ENCODE measurements around the gene PLCB1.
"Not testable (repeated sequence)": the region's sequence is repeated elsewhere in the genome, so short reads cannot be mapped to it uniquely, and the experiment has no call there.

Gene PLCB1

DNA sequence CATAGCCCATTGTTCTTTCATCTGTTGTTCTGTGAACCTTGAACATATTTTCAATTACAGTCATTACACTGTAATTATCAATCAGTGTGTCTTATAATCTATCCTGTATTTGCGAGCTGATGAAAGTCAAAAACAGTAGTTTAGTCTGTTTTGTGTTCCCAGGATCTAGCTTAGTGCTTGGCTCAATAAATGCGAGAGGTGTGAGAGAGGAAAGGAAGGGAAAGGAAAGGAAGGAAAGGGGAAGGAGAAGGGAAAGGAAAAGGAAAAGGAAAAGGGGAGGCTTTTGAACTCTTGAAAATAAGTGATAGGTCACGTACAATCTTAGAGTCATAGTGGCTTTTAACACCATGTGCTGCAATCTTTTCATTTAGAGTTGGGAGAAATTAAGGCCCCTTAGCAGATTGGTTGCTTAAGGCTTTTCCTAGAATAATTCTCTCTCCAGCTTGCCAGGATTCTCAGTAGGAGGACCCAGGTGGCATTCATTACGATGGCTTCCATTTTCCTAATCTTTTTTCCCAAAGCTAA is 503.0 kb downstream of the PLCB1 start:
- H3K27me3 Mint-ChIP-seq = no peaks in the 10 kb centered on the region
- H3K9me3 Mint-ChIP-seq = peaks cover 4% of the 10 kb centered on the region
- no peaks in the 10 kb centered on the region for H3K36me3 Mint-ChIP-seq (ENCODE audit: low read depth)
- no peaks in the 10 kb centered on the region for H3K4me1 Mint-ChIP-seq (ENCODE audit: low read depth)
- no peak overlapping the region for H3K4me3 Mint-ChIP-seq
- no peak overlapping the region for H3K27ac Mint-ChIP-seq

DNA sequence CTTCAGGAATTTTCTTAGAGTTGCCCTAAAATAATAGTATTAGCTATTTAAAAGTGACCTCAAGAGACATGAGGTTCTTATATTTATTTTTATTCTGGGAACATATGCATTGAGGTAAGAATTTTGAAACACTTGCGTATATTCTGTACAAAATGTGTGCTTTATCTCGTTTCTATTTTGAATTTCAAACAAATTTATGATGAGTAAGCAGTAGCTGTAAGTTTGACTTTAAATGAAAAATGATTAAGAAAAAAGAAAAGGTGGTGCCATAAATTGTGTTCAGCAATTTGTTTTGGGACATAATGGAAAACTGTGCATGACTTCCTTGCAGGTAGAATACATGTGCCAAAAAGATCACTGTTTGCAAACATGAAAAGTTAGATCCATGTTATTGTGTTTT is 503.8 kb downstream of the PLCB1 start:
- no peaks in the 10 kb centered on the region for H3K36me3 Mint-ChIP-seq (ENCODE audit: low read depth)
- H3K4me1 Mint-ChIP-seq (ENCODE audit: low read depth) = no peaks in the 10 kb centered on the region
- H3K4me3 Mint-ChIP-seq = no peak overlapping the region
- no peak overlapping the region for H3K27ac Mint-ChIP-seq
- H3K9me3 Mint-ChIP-seq = peaks cover 4% of the 10 kb centered on the region
- H3K27me3 Mint-ChIP-seq = no peaks in the 10 kb centered on the region

DNA sequence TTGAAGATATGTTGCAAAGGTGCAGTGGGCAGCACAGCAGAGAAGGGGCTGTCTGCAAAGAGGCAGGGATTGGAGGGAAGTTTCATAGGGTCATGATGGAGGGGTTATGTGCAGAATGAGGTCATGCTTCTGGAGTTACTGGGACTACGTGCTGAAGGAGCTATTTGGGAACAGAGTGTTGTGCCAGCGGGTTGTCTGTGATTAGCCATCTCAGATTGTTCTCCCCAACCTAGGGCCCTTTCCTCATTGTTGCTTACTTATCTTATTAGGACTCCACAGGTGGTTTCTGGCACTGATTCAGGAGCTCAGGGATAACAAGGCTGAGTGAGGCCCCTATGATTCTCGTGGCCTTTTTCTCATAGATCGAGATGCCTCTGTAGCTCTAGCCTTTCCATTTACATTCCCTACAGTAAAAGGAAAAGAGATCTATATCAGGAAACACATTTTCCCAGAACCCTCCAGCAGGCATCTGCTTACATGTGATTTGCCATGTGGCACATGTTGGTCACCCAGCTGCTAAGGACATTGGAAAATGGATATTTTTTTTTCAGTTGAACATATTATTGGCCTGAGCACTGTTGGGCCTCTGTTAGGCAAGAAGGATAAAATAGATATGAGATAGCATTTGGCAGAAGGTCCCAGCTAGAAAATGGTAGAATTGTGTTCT is 507.2 kb downstream of the PLCB1 start:
- H3K27ac Mint-ChIP-seq = no peak overlapping the region
- no peaks in the 10 kb centered on the region for H3K27me3 Mint-ChIP-seq
- H3K4me3 Mint-ChIP-seq = no peak overlapping the region
- no peaks in the 10 kb centered on the region for H3K4me1 Mint-ChIP-seq (ENCODE audit: low read depth)
- peaks cover 4% of the 10 kb centered on the region for H3K9me3 Mint-ChIP-seq
- H3K36me3 Mint-ChIP-seq (ENCODE audit: low read depth) = no peaks in the 10 kb centered on the region

DNA sequence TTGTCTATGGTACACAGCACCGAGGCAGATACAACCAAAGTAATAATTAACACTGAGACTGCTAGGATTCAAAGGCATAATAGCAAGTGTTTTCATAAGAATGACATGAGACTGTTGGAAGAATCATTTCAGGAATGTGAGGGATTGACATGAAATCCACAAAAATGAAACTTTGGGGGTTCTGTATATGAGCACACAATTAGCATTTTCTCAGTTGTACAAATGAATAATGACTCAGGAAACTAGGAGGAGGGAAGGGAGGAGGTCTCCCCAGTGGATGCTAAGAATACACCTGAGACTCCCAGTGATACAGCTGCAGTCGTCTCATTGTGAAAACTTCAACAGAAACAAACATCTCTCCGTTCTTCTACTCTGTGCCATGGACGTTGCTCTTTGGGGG is 508.4 kb downstream of the PLCB1 start:
- no peak overlapping the region for H3K27ac Mint-ChIP-seq
- H3K27me3 Mint-ChIP-seq = no peaks in the 10 kb centered on the region
- no peaks in the 10 kb centered on the region for H3K9me3 Mint-ChIP-seq
- H3K36me3 Mint-ChIP-seq (ENCODE audit: low read depth) = no peaks in the 10 kb centered on the region
- no peaks in the 10 kb centered on the region for H3K4me1 Mint-ChIP-seq (ENCODE audit: low read depth)
- H3K4me3 Mint-ChIP-seq = no peak overlapping the region

DNA sequence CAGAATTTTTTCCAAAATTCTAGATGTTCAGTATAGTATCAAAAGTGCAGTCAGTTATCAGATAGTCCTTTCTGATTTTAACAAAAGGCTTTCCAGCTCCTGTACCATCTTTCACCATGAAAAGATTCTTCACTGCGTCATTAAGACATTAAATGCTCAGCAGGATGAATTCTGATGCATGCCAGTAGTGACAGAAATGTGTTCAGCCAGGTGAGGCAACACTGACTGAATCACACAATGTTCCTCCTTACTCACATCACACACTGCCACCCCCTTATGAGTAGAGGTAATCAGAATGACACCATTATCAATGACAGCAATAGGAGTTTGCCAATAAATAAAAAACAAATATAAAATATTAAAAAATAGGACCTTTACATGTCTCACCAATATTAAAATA is 510.2 kb downstream of the PLCB1 start:
- Mint-ChIP-seq H3K9me3 (no peaks in the 10 kb centered on the region), H3K4me3 (no peak overlapping the region), H3K4me1 (ENCODE audit: low read depth) (no peaks in the 10 kb centered on the region), H3K27me3 (no peaks in the 10 kb centered on the region), H3K36me3 (ENCODE audit: low read depth) (no peaks in the 10 kb centered on the region), H3K27ac (no peak overlapping the region)

DNA sequence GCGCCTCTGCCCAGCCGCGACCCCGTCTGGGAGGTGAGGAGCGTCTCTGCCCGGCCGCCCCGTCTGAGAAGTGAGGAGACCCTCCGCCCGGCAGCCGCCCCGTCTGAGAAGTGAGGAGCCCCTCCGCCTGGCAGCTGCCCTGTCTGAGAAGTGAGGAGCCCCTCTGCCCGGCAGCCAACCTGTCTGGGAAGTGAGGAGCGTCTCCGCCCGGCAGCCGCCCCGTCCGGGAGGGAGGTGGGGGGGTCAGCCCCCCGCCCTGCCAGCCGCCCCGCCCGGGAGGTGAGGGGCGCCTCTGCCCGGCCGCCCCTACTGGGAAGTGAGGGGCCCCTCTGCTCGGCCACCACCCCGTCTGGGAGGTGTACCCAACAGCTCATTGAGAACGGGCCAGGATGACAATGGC is 512.4 kb downstream of the PLCB1 start:
- not testable (repeated sequence) for H3K4me3 Mint-ChIP-seq; H3K27ac Mint-ChIP-seq; H3K9me3 Mint-ChIP-seq; H3K4me1 Mint-ChIP-seq (ENCODE audit: low read depth); H3K36me3 Mint-ChIP-seq (ENCODE audit: low read depth); H3K27me3 Mint-ChIP-seq

DNA sequence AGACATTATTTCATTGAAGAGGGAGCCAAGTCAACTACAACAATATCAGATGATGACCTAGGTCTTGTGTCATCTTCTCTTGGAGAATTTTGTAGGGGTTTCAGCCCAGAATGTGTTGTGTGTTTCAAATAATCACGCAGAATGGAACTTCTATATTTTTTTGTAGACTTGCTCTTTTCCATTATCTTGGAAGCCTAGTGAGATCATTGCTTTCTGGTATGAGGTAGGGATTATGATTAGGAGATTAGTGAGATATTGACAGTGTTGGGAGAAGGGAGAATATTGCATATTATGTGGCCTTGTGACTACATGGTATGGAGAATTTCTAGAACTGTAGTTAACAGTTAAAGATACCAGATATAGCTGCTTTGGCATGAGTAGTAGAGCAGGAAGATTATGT is 513.3 kb downstream of the PLCB1 start:
- H3K4me1 Mint-ChIP-seq (ENCODE audit: low read depth) = no peaks in the 10 kb centered on the region
- no peaks in the 10 kb centered on the region for H3K36me3 Mint-ChIP-seq (ENCODE audit: low read depth)
- H3K9me3 Mint-ChIP-seq = no peaks in the 10 kb centered on the region
- H3K27me3 Mint-ChIP-seq = no peaks in the 10 kb centered on the region
- H3K4me3 Mint-ChIP-seq = no peak overlapping the region
- H3K27ac Mint-ChIP-seq = no peak overlapping the region

DNA sequence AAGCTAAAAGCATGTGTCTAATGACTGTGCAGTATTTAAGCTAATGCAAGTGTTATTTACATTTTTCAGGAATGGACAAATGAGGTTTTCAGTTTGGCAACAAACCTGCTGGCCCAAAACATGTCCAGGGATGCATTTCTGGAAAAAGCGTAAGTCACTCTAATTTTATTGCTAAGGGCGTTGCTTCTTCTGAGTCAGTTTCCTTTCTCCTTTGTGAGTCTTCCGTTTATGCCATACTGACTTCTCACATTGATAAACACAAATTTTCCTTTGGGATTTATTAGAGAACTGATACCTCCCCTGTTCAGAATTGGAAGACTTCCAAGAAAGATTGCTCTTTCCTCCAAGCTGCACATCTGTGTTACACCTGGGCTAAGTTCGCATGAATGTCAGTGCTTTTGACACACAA is 514.0 kb downstream of the PLCB1 start:
- Mint-ChIP-seq H3K27ac (no peak overlapping the region), H3K4me1 (ENCODE audit: low read depth) (no peaks in the 10 kb centered on the region), H3K27me3 (no peaks in the 10 kb centered on the region), H3K36me3 (ENCODE audit: low read depth) (no peaks in the 10 kb centered on the region), H3K9me3 (no peaks in the 10 kb centered on the region), H3K4me3 (no peak overlapping the region)

DNA sequence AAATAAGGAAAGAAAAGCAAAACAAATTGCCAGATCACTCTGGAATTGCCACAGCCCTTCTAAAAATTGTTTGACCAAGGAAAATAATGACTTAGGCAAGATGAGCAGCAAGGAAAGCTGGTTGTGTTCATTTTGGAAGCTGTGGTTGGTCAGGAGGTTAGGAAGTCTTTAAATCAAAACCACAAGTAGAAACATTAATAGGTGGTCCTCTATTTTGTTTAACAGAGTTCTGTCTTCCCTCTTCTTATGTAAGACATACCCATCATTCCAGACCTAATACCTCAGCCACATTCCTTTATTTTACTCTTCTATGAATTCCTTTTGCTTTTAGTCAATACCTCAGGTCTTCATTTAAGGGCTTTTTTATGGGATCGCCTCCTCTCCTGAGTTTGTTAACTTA is 514.6 kb downstream of the PLCB1 start:
- no peaks in the 10 kb centered on the region for H3K4me1 Mint-ChIP-seq (ENCODE audit: low read depth)
- H3K9me3 Mint-ChIP-seq = no peaks in the 10 kb centered on the region
- H3K27ac Mint-ChIP-seq = no peak overlapping the region
- no peak overlapping the region for H3K4me3 Mint-ChIP-seq
- no peaks in the 10 kb centered on the region for H3K27me3 Mint-ChIP-seq
- no peaks in the 10 kb centered on the region for H3K36me3 Mint-ChIP-seq (ENCODE audit: low read depth)

DNA sequence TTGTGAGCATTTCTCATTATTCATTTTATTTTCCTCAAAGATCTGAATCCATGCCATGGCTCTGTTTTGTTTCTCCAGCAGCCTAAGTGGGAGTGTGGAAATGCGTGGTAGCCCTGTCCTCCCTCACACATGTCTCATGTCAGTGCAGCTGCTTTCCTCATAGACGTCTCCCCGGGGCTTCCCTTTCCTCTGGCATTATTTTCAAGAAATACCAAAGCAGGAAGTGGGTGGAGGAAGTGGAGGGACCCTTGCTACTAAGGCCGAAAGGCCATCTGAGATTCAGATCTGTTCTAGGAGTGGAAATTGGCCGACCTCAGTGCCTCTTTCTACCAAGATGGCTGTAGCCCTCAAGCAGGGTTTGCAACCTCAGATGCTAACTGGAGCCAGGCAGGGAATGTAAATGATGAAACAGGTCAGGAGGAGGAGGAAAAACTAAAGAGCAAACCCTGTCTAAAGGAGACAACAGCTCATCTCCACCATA is 515.9 kb downstream of the PLCB1 start:
- Mint-ChIP-seq H3K9me3 (no peaks in the 10 kb centered on the region), H3K36me3 (ENCODE audit: low read depth) (no peaks in the 10 kb centered on the region), H3K27ac (no peak overlapping the region), H3K4me3 (no peak overlapping the region), H3K27me3 (no peaks in the 10 kb centered on the region), H3K4me1 (ENCODE audit: low read depth) (no peaks in the 10 kb centered on the region)

DNA sequence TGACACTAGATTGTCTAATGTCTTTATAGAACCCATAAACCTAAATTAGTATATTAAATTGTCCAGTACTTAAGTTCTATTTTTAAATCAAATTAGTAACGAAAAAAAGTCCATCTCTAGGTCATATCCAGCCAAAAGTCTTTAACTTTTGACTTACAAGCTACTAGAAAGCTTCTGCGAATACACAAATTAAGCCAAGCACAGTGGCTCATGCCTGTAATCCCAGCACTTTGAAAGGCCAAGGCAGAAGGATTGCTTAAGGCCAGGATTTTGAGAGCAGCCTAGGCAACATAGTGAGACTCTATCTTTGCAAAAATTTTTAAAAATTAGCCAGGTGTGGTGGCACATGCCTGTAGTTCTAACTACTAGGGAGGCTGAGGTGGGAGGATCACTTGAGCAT is 516.4 kb downstream of the PLCB1 start:
- Mint-ChIP-seq H3K4me1 (ENCODE audit: low read depth) (no peaks in the 10 kb centered on the region), H3K4me3 (no peak overlapping the region), H3K27me3 (no peaks in the 10 kb centered on the region), H3K36me3 (ENCODE audit: low read depth) (no peaks in the 10 kb centered on the region), H3K9me3 (no peaks in the 10 kb centered on the region), H3K27ac (no peak overlapping the region)

DNA sequence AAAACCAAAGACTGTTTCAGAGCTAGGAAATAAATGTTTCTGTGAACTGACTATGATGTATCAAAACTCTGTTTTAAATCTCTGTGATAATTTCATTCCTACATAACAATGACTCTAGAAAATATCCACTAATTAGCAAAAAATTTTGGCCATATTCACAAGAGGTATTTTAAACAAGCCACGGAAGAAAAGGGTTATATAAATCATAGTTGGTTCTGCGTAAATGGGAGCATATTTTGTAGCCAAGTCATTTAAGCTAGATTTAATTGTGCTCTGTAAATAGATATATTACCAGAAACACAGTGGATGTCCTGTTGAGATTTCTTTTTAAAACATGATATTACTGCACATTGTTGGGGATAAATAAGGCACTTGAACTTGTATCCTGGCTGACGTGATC is 520.3 kb downstream of the PLCB1 start:
- Mint-ChIP-seq H3K27me3 (no peaks in the 10 kb centered on the region), H3K4me1 (ENCODE audit: low read depth) (no peaks in the 10 kb centered on the region), H3K9me3 (no peaks in the 10 kb centered on the region), H3K4me3 (no peak overlapping the region), H3K27ac (no peak overlapping the region), H3K36me3 (ENCODE audit: low read depth) (no peaks in the 10 kb centered on the region)

DNA sequence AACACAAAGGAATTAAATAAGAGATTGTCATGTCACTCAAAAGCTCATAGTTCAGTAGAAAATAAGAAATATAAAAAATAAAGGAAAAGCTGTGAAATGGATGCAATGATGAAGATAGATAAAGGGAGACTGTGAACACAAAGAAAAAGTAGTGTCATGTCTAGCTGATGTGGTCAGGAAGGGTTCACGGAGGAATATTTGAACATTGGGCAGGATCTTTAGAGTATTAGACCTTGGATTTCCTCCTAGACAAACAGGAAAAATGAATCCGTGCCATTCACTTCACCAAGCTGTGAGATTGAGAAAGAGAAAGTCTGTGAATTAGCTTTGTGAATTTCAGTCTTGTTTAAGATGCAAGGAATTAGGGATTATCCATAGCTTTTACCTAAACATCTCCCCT is 522.4 kb downstream of the PLCB1 start:
- Mint-ChIP-seq H3K9me3 (no peaks in the 10 kb centered on the region), H3K27ac (no peak overlapping the region), H3K4me3 (no peak overlapping the region), H3K36me3 (ENCODE audit: low read depth) (no peaks in the 10 kb centered on the region), H3K4me1 (ENCODE audit: low read depth) (no peaks in the 10 kb centered on the region), H3K27me3 (no peaks in the 10 kb centered on the region)

DNA sequence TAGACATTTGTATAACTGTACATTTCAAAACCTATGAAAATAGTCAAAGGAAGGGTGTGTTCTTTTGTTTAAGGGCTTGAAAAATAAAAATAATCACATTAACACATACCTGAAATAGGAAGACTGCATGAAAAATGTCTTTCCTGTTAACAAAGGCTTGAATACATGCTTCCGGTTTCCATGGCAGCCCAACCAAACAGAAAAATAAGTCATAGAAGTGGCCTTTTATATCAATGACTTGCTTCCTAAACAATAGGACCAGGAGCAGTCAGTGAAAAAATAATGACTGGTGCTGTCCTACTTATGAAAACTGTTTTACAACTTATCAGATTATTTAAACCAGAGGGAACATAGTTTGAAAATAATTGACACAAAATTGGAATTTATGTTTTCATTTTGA is 524.3 kb downstream of the PLCB1 start:
- H3K27ac Mint-ChIP-seq = no peak overlapping the region
- H3K4me3 Mint-ChIP-seq = no peak overlapping the region
- no peaks in the 10 kb centered on the region for H3K27me3 Mint-ChIP-seq
- no peaks in the 10 kb centered on the region for H3K9me3 Mint-ChIP-seq
- H3K4me1 Mint-ChIP-seq (ENCODE audit: low read depth) = no peaks in the 10 kb centered on the region
- H3K36me3 Mint-ChIP-seq (ENCODE audit: low read depth) = no peaks in the 10 kb centered on the region

DNA sequence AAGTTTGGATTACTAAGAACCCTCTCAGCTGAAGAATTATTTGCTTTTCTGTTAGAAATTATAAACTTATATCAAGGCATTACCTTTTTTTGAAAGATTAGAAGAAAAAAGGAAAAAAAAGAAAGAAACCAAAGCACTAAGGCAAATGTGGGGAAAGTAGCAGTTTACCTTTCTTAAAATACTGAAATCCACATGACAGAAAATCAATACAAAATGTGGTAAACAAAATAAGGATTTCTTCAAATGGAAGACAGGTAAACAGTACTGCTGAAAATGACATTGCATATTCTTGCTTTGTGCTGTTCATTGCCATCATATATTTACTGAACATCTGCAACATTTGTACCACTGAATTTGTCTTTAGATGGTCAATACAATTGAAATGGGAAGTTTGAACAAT is 525.6 kb downstream of the PLCB1 start:
- H3K36me3 Mint-ChIP-seq (ENCODE audit: low read depth) = no peaks in the 10 kb centered on the region
- H3K4me1 Mint-ChIP-seq (ENCODE audit: low read depth) = no peaks in the 10 kb centered on the region
- H3K27ac Mint-ChIP-seq = no peak overlapping the region
- no peaks in the 10 kb centered on the region for H3K9me3 Mint-ChIP-seq
- no peak overlapping the region for H3K4me3 Mint-ChIP-seq
- H3K27me3 Mint-ChIP-seq = no peaks in the 10 kb centered on the region

DNA sequence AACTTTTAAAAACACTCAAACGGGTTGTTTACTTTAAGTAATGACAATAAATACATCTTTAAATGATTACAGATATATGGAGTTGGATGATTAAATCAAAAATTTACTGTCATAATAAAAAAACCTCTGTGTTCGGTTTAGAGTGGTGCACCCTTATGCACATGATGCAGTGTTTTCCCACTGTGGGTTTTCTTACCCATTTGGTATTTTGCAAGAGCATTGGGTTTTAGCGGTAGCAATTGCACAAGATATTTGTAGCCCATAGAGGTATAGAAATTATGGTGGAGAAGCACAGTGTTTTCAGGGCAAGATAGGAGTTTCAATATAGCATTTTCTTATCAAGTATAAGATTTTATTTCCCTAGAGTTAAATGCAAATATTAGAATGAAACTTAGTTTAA is 526.0 kb downstream of the PLCB1 start:
- H3K4me3 Mint-ChIP-seq = no peak overlapping the region
- no peaks in the 10 kb centered on the region for H3K27me3 Mint-ChIP-seq
- H3K27ac Mint-ChIP-seq = no peak overlapping the region
- no peaks in the 10 kb centered on the region for H3K36me3 Mint-ChIP-seq (ENCODE audit: low read depth)
- H3K4me1 Mint-ChIP-seq (ENCODE audit: low read depth) = no peaks in the 10 kb centered on the region
- no peaks in the 10 kb centered on the region for H3K9me3 Mint-ChIP-seq

Data from stimulated activated naive CD8-positive, alpha-beta T cell treated with anti-CD3 and anti-CD28 coated beads, Interleukin-15, Interleukin-2, amounts not matched to agents 100 ng/mL and 50 ng/mL, for 24 hours (primary cell).